Activated T-cell treated with anti-CD3 and anti-CD28 coated beads, Interleukin-2, amount 50 U/mL, for 72 hours (primary cell): Measurements from ENCODE around the gene VAV3. TPM values are rescaled to one million over a fixed set of nuclear protein-coding genes. Genes with fewer than 3 reads are reported as not detected.

Source experiments
- ATAC-seq, 2 donors: fragments of 150-1000 bp; cut with Tn5 transposase; replicated peaks in 1 of 2; 2 replicates each; pipeline ENCODE4 v1.10.0; 2021; ENCODE audit warnings: moderate library complexity in 2 of 2, mild to moderate bottlenecking in 1 of 2
- DNase-seq, 2 donors: peaks; one replicate each; pipeline ENCODE4 v3.0.0; 2021 to 2022; ENCODE audit warnings: mixed read lengths in 1 of 2
- H3K27ac Mint-ChIP-seq: one replicate; pipeline ENCODE4 v1.8.0; 2022; ENCODE audit warnings: mild to moderate bottlenecking, moderate library complexity, mixed read lengths
- H3K27me3 Mint-ChIP-seq: one replicate; pipeline ENCODE4 v1.8.0; 2022; ENCODE audit warnings: low read depth, mixed read lengths
- H3K36me3 Mint-ChIP-seq, 2 donors: one replicate each; pipeline ENCODE4 v1.8.0; 2022; ENCODE audit warnings: mixed read lengths in 2 of 2, mild to moderate bottlenecking in 1 of 2; ENCODE audit not compliant: insufficient read depth in 2 of 2
- H3K4me1 Mint-ChIP-seq: one replicate; pipeline ENCODE4 v1.8.0; 2022; ENCODE audit warnings: low read depth, mixed read lengths
- H3K4me3 Mint-ChIP-seq, 2 donors: one replicate each; pipeline ENCODE4 v1.8.0; 2022; ENCODE audit warnings: mild to moderate bottlenecking in 2 of 2, mixed read lengths in 2 of 2, moderate library complexity in 2 of 2
- H3K9me3 Mint-ChIP-seq, 2 donors: one replicate each; pipeline ENCODE4 v1.8.0; 2022; ENCODE audit warnings: mixed read lengths in 2 of 2
- total RNA-seq, 2 donors: library from RNA; stranded (reverse); gene quantifications; one replicate each; pipeline ENCODE4 v1.2.3, GENCODE V29; 2022

Gene VAV3
- total RNA-seq, 2 donors from 2014 or later, result 2.5 to 2.8 TPM

DNA sequence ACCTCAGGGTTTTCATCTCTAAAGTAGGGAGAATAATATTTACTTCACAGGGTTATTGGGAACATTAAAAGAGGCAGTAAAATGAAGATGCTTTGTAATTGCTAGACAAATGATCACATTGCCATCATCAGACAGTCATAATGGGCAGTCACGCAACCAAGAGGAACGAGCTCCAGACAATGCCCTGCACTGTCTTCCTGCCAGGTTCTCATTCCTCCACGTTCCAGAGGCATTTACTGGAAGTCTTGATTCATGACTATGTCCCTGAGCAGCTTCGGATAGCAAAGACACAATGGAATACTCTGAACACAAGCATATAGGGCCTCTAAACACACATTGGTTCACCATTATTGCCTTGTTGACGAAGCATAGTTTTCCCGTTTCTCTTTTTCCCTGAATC lies 434.4 kb downstream of the VAV3 start:
- no peak overlapping the region for H3K27ac Mint-ChIP-seq
- peaks cover 20% of the 10 kb centered on the region for H3K27me3 Mint-ChIP-seq
- DNase-seq (no peak), ATAC-seq (no peak)
- no peaks in the 10 kb centered on the region for H3K36me3 Mint-ChIP-seq
- no peaks in the 10 kb centered on the region for H3K9me3 Mint-ChIP-seq
- H3K4me3 Mint-ChIP-seq, result no peak overlapping the region
- H3K4me1 Mint-ChIP-seq, result no peaks in the 10 kb centered on the region

DNA sequence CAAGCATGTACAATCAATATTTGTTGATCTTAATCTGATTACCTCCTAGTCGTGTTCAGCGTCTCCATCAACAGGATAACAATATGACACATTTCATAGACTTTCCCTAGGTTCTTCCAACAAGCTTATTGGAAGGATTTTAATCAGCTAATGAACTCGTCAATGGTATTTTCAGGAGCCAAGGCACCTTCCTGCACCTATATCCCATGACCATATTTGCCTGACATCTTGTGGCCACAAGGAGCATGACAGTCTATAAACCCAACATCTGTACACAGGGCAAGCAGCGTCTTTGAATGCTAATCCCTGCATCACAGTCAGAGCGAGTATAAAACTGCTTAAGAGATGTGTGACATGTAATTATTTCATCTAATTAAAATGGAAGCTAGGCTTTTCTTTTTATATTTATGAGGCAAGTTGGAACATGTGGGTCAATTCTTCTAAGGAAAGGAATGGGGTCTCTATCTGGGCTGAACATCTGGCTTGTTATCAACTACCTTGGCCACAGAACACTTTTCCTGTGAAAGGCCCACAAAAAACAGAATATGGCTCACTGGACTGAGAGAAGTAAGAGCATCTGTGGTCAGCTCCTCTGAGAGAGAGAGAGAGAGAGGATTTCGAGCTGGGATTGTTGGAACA lies 435.4 kb downstream of the VAV3 start:
- Mint-ChIP-seq H3K27ac (no peak overlapping the region), H3K27me3 (peaks cover 20% of the 10 kb centered on the region), H3K9me3 (no peaks in the 10 kb centered on the region), H3K4me1 (peaks cover 7% of the 10 kb centered on the region), H3K36me3 (no peaks in the 10 kb centered on the region), H3K4me3 (no peak overlapping the region)
- ATAC-seq, result peak; percentile 56 to 62
- peak; percentile 8 to 12 for DNase-seq

DNA sequence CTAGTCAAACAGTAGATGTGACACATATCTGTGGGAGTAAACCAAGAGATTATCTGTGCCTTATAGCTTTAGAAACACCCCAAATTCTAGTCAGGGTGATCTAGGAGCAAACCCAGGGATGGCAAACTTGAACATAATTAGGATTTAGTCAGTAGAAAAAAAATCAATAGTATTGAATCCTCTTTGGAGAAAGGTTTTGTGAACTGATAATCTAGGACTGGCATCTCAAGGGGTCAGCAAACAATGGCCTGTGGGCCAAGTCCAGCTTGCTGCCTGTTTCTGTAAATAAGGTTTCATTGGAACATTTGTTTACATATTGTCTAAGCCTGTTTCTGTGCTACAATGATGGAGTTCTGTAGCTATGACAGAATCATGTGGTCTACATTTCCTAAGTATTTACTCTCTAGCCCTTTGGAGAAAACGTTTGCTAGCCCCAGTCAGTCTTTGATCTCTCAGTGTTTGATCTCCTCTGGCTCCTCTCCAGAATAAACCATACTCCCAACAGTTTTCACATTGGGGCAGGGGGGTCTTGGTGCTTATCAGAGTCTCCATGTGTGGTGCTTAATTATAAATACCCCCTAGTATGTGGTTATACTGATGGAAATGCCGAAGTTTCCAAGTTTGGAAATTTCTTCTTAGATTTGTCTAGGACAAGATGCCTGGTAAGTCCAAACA lies 438.3 kb downstream of the VAV3 start:
- H3K27ac Mint-ChIP-seq, result no peak overlapping the region
- no peaks in the 10 kb centered on the region for H3K9me3 Mint-ChIP-seq
- peaks cover 20% of the 10 kb centered on the region for H3K27me3 Mint-ChIP-seq
- ATAC-seq (no peak), DNase-seq (no peak)
- H3K4me3 Mint-ChIP-seq, result no peak overlapping the region
- peaks cover 7% of the 10 kb centered on the region for H3K4me1 Mint-ChIP-seq
- no peaks in the 10 kb centered on the region for H3K36me3 Mint-ChIP-seq

DNA sequence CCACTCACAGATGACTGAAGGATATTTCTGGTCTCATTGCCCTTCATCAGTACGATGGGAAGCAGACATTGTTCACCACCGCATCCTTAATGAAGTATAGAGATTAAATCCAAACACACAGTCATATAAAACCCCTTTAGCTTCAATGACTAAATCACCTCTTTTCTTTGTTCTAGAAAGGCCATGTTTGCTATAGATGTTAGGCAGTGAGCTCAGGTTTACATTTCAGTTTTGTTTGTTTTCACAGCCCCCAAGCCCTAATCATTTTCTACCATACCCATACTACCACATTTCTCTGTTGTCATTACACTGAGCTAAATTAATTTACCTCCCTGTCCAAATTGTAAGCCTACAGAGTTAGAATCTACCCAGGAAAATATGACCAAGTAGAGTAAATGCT lies 439.0 kb downstream of the VAV3 start:
- Mint-ChIP-seq H3K4me3 (no peak overlapping the region), H3K9me3 (no peaks in the 10 kb centered on the region), H3K4me1 (peaks cover 7% of the 10 kb centered on the region), H3K27me3 (peaks cover 20% of the 10 kb centered on the region), H3K27ac (no peak overlapping the region), H3K36me3 (no peaks in the 10 kb centered on the region)
- DNase-seq, result no peak
- ATAC-seq, result no peak

DNA sequence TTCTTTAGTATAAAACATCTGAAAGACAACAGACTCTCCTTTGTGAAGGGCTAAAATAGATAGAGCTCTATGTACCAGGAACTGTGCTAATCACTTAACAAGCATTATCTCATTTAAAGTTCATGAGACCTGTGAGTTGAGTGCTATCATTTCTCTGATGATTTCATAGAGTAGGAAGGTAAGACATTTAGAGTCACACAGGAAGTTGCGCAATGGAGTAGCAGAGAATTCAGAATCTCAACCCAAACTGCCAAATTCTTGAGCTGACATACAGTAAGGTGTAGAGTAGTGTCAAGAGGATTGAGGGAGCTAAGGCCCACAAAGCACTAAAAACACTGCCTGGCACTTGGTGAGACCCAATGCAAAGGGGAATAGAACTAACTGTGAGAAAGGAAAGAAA lies 439.8 kb downstream of the VAV3 start:
- no peak overlapping the region for H3K4me3 Mint-ChIP-seq
- no peak overlapping the region for H3K27ac Mint-ChIP-seq
- H3K36me3 Mint-ChIP-seq, result no peaks in the 10 kb centered on the region
- H3K9me3 Mint-ChIP-seq, result no peaks in the 10 kb centered on the region
- peaks cover 20% of the 10 kb centered on the region for H3K27me3 Mint-ChIP-seq
- DNase-seq (peak in 1 of 2 donors; percentile 5), ATAC-seq (peak in 1 of 2 donors; percentile 49)
- peaks cover 7% of the 10 kb centered on the region for H3K4me1 Mint-ChIP-seq

DNA sequence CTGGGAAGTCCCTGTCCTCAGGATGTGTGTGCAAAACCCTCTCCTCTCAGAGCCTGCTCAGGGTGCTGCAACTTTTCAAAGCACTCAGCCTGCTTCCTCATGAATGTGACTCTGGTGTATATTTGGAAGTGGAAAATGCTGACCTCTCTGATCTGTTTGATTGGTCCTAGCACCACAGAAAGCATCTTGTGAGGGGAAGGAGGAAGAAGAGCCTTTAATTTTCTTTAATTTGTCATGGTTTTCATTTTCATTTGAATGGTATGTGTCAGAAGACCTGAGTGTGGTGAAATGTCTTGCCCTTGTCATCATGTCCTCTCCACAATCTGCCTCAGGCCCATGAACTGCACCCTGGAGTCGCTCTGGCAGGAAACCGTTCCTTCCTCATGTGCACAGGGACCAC lies 440.7 kb downstream of the VAV3 start:
- no peak overlapping the region for H3K27ac Mint-ChIP-seq
- DNase-seq (no peak), ATAC-seq (no peak)
- no peak overlapping the region for H3K4me3 Mint-ChIP-seq
- H3K27me3 Mint-ChIP-seq, result peaks cover 14% of the 10 kb centered on the region
- H3K9me3 Mint-ChIP-seq, result no peaks in the 10 kb centered on the region
- H3K36me3 Mint-ChIP-seq, result peaks cover 0 to 2% of the 10 kb centered on the region in 2 donors
- peaks cover 7% of the 10 kb centered on the region for H3K4me1 Mint-ChIP-seq

DNA sequence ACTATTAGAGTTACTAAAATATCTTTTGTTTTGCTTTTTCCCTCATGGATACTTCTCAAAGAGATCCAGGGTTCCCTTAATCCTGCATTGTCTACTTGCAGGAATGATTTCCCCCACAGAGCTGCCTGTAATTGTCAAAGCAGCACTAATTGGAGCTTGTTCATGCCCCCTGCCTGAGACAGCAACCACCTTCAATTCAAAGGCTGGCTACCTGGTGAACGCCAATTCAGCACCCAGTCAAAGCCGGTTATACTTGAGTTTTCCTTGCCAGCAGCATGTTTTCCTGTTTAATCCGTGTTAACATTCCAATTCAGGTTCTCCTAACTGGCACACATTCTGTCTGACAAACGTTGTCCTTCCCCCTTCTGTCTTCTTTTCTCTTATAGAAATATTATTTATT lies 441.2 kb downstream of the VAV3 start:
- DNase-seq (no peak), ATAC-seq (no peak)
- Mint-ChIP-seq H3K36me3 (peaks cover 0 to 2% of the 10 kb centered on the region in 2 donors), H3K9me3 (no peaks in the 10 kb centered on the region), H3K4me3 (no peak overlapping the region), H3K27ac (no peak overlapping the region), H3K27me3 (peaks cover 11% of the 10 kb centered on the region), H3K4me1 (peaks cover 7% of the 10 kb centered on the region)

DNA sequence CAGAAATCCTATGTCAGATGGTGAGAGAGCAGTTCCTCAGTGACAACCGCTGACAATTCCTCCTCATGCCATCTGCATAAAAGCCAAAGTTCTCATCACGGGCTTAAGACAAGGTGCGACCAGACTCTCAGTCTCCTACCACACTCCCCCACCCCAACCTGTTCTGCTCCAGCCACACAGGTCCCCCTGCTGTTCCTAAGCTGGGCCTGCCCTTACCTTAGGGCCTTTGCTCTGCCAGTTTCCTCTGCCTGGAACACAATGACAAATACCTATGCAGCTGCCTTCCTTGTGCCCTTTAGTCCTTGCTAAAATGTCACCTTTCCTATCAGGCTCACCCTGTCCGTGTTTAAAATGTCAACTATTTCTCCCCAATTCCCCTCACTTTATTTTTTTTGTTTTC lies 441.9 kb downstream of the VAV3 start:
- H3K27ac Mint-ChIP-seq, result no peak overlapping the region
- H3K4me3 Mint-ChIP-seq, result no peak overlapping the region
- peaks cover 7% of the 10 kb centered on the region for H3K4me1 Mint-ChIP-seq
- no peaks in the 10 kb centered on the region for H3K9me3 Mint-ChIP-seq
- ATAC-seq (no peak), DNase-seq (no peak)
- H3K27me3 Mint-ChIP-seq, result peaks cover 4% of the 10 kb centered on the region
- H3K36me3 Mint-ChIP-seq, result peaks cover 0 to 2% of the 10 kb centered on the region in 2 donors

Other genes starting within 250 kb of the VAV3 start
- 10 to 100 TPM; 17.4 to 21.4 TPM for gene SLC25A24, start 235.2 kb upstream of the VAV3 start, total RNA-seq